A673 (cell line): ENCODE results near the gene TXNDC8. TPM values are rescaled to one million over a fixed set of nuclear protein-coding genes. Genes with fewer than 3 reads are reported as not detected.
"Not testable (repeated sequence)": the region's sequence is repeated elsewhere in the genome, so short reads cannot be mapped to it uniquely, and the experiment has no call there.

ENCODE experiments used
- BruUV-seq: library from RNA; stranded (reverse); fragments of 400-500 nt; replicated peaks from 2 replicates; lab custom pipeline; 2021; lab: Mats Ljungman, UMichigan
- CTCF ChIA-PET: fragments of 300-600 bp; sonication (Branson Sonifier 250); formaldehyde crosslinking; loops from one replicate; lab custom pipeline; 2022; ENCODE audit warnings: antibody characterized with exemption; lab: Charles Lee
- POLR2A ChIA-PET: fragments of 300-600 bp; sonication (Branson Sonifier 250); formaldehyde crosslinking; loops from one replicate; lab custom pipeline; 2022; ENCODE audit warnings: antibody characterized with exemption; ENCODE audit not compliant: low non-redundant PET; lab: Charles Lee
- DNase-seq: peaks from one replicate; pipeline ENCODE4 v3.0.0-alpha.2; 2015; ENCODE audit warnings: low spot score
- H3K27ac ChIP-seq: fragments of 200-600 bp; sonication (generic); 2 replicates; pipeline ENCODE4 v1.5.1; 2016; ENCODE audit warnings: mixed run types, low read depth, mild to moderate bottlenecking, mixed read lengths, antibody characterized with exemption, low read length; ENCODE audit not compliant: poor library complexity, severe bottlenecking
- H3K27me3 ChIP-seq: fragments of 200-600 bp; sonication (generic); replicated peaks from 2 replicates; pipeline ENCODE4 v1.6.1; 2017; ENCODE audit warnings: mixed run types, low read depth, mild to moderate bottlenecking, mixed read lengths, antibody characterized with exemption, low read length; ENCODE audit not compliant: insufficient read depth, poor library complexity
- H3K36me3 ChIP-seq: fragments of 200-600 bp; sonication (generic); 2 replicates; pipeline ENCODE4 v1.6.1; 2016; ENCODE audit warnings: mixed run types, mild to moderate bottlenecking, mixed read lengths, antibody characterized with exemption, low read length; ENCODE audit not compliant: insufficient read depth, poor library complexity, severe bottlenecking
- H3K4me1 ChIP-seq: fragments of 200-600 bp; sonication (generic); 2 replicates; pipeline ENCODE4 v1.6.1; 2017; ENCODE audit warnings: mixed run types, mild to moderate bottlenecking, mixed read lengths, antibody characterized with exemption, low read length; ENCODE audit not compliant: insufficient read depth, poor library complexity, severe bottlenecking
- H3K4me3 ChIP-seq: fragments of 200-600 bp; sonication (generic); 2 replicates; pipeline ENCODE4 v1.5.1; 2016; ENCODE audit warnings: low read depth, mixed run types, mild to moderate bottlenecking, mixed read lengths, low read length; ENCODE audit not compliant: poor library complexity, severe bottlenecking
- H3K9me3 ChIP-seq: fragments of 200-600 bp; sonication (generic); 2 replicates; pipeline ENCODE4 v1.6.1; 2016; ENCODE audit warnings: mixed run types, low read depth, mild to moderate bottlenecking, mixed read lengths, antibody characterized with exemption, low read length; ENCODE audit not compliant: poor library complexity, severe bottlenecking
- CTCF ChIP-seq: fragments of 300-800, 200-600 bp; sonication (generic); conservative IDR thresholded peaks from 2 replicates; pipeline ENCODE4 v1.5.1; 2017; ENCODE audit warnings: low read depth, mild to moderate bottlenecking, antibody characterized with exemption, low read length, moderate library complexity, mixed read lengths
- EZH2 ChIP-seq: fragments of 200-600 bp; sonication (generic); IDR thresholded peaks from 2 replicates; pipeline ENCODE4 v1.6.1; 2017; ENCODE audit warnings: borderline replicate concordance, low read depth, mild to moderate bottlenecking, mixed read lengths, antibody characterized with exemption, low read length; ENCODE audit not compliant: poor library complexity, severe bottlenecking
- intact Hi-C: fragments of 100-400 bp; cut with micrococcal nuclease; formaldehyde crosslinking; loops from one replicate; pipeline ENCODE4 v1.10.0; 2022; ENCODE audit not compliant: unreplicated experiment
- total RNA-seq: library from RNA; stranded (reverse); gene quantifications from 2 replicates; pipeline ENCODE4 v1.2.3, GENCODE V29; 2021

Gene TXNDC8
- total RNA-seq, 1 experiment from 2014 or later, result not detected

GRCh38 chr9:110371411-110372007 is 33.8 kb upstream of the TXNDC8 start:
- Histone ChIP-seq H3K9me3 (no peaks in the 10 kb centered on the region), H3K36me3 (no peaks in the 10 kb centered on the region), H3K4me3 (no peak overlapping the region), H3K27me3 (peaks cover 84% of the 10 kb centered on the region), H3K4me1 (no peaks in the 10 kb centered on the region), H3K27ac (no peak overlapping the region)
- ChIA-PET POLR2A (no interaction called here), CTCF (no interaction called here)
- TF ChIP-seq CTCF, result no peak
- TF ChIP-seq EZH2, result no peak
- intact Hi-C loops, result no loop called here
- BruUV-seq, result no TSS peak
- DNase-seq, result no peak

GRCh38 chr9:110370315-110370714 is 32.7 kb upstream of the TXNDC8 start:
- TF ChIP-seq EZH2, result no peak
- no peak for TF ChIP-seq CTCF
- no peaks in the 10 kb centered on the region for H3K4me1 ChIP-seq
- H3K27me3 ChIP-seq, result peaks cover 83% of the 10 kb centered on the region
- H3K4me3 ChIP-seq, result no peak overlapping the region
- CTCF ChIA-PET, result no interaction called here
- POLR2A ChIA-PET, result no interaction called here
- BruUV-seq, result no TSS peak
- no peak overlapping the region for H3K27ac ChIP-seq
- no peaks in the 10 kb centered on the region for H3K36me3 ChIP-seq
- intact Hi-C loops, result no loop called here
- DNase-seq, result peak; percentile 37
- no peaks in the 10 kb centered on the region for H3K9me3 ChIP-seq

- H3K27ac ChIP-seq, result no peak overlapping the region
- H3K9me3 ChIP-seq, result no peaks in the 10 kb centered on the region
- H3K4me3 ChIP-seq, result no peak overlapping the region
- BruUV-seq, result no TSS peak
- CTCF ChIA-PET, result no interaction called here
- no peaks in the 10 kb centered on the region for H3K4me1 ChIP-seq
- POLR2A ChIA-PET, result no interaction called here
- intact Hi-C loops, result no loop called here
- TF ChIP-seq CTCF, result no peak
- no peak for TF ChIP-seq EZH2
- peaks cover 47% of the 10 kb centered on the region for H3K27me3 ChIP-seq
- H3K36me3 ChIP-seq, result no peaks in the 10 kb centered on the region
- no peak for DNase-seq
Observed at GRCh38 chr9:110364451-110364850, 26.8 kb upstream of the TXNDC8 start.

- intact Hi-C loops, POLR2A ChIA-PET, BruUV-seq: not testable (repeated sequence)
Observed at GRCh38 chr9:110358992-110359391, 21.3 kb upstream of the TXNDC8 start.

More at GRCh38 chr9:110358992-110359391, 21.3 kb upstream of the TXNDC8 start:
- H3K36me3 ChIP-seq, H3K4me1 ChIP-seq, DNase-seq, H3K27ac ChIP-seq, H3K4me3 ChIP-seq, H3K9me3 ChIP-seq, CTCF ChIA-PET: not testable (repeated sequence)
- H3K27me3 ChIP-seq, result peaks cover 14% of the 10 kb centered on the region
